Mesenchymal stem cell (in vitro differentiated cells and primary cell): ENCODE data around the gene CELSR1.

Experiments used
- DNase-seq: peaks from one replicate; pipeline ENCODE4 v3.0.0-alpha.2; 2013
- H2AFZ ChIP-seq: one replicate; pipeline ENCODE4 v1.6.1; 2013; ENCODE audit warnings: low read depth, mild to moderate bottlenecking, control low read depth, inconsistent platforms, low read length, moderate library complexity
- H2AK5ac ChIP-seq: 2 replicates; pipeline ENCODE4 v1.6.1; 2013; ENCODE audit warnings: low read length, moderate library complexity, mild to moderate bottlenecking, inconsistent platforms; ENCODE audit not compliant: severe bottlenecking
- H2BK120ac ChIP-seq: one replicate; pipeline ENCODE4 v1.6.1; 2013; ENCODE audit warnings: low read depth, mild to moderate bottlenecking, inconsistent platforms, low read length, moderate library complexity
- H2BK12ac ChIP-seq, 2 experiments: one replicate each; pipeline ENCODE4 v1.6.1; 2013; ENCODE audit warnings: inconsistent platforms in 2 of 2, low read length in 2 of 2, mild to moderate bottlenecking in 2 of 2, moderate library complexity in 2 of 2, control low read depth in 1 of 2
- H2BK15ac ChIP-seq: one replicate; pipeline ENCODE4 v1.6.1; 2013; ENCODE audit warnings: mild to moderate bottlenecking, low read depth, inconsistent platforms; ENCODE audit not compliant: poor library complexity, severe bottlenecking
- H2BK5ac ChIP-seq: 2 replicates; pipeline ENCODE4 v1.6.1; 2013; ENCODE audit warnings: low read depth, mild to moderate bottlenecking, low read length, control low read depth, inconsistent platforms; ENCODE audit not compliant: poor library complexity, severe bottlenecking
- H3K14ac ChIP-seq, 2 experiments: one replicate each; pipeline ENCODE4 v1.6.1; 2013; ENCODE audit warnings: inconsistent platforms in 2 of 2, low read length in 2 of 2, control low read depth in 1 of 2, mild to moderate bottlenecking in 1 of 2, moderate library complexity in 1 of 2
- H3K18ac ChIP-seq, 2 experiments: one replicate each; pipeline ENCODE4 v1.6.1; 2013; ENCODE audit warnings: inconsistent platforms in 2 of 2, low read length in 2 of 2, control low read depth in 1 of 2, low read depth in 1 of 2, mild to moderate bottlenecking in 1 of 2
- H3K23ac ChIP-seq, 2 experiments: one replicate each; pipeline ENCODE4 v1.6.1; 2013; ENCODE audit warnings: inconsistent platforms in 2 of 2, low read length in 2 of 2, mild to moderate bottlenecking in 2 of 2, moderate library complexity in 2 of 2, control low read depth in 1 of 2
- H3K27ac ChIP-seq: 2 replicates; pipeline ENCODE4 v1.5.1; 2013; ENCODE audit warnings: mild to moderate bottlenecking, moderate library complexity, low read length, control low read depth, inconsistent platforms; ENCODE audit not compliant: poor library complexity, severe bottlenecking
- H3K27me3 ChIP-seq, 2 experiments: 2 replicates each; pipeline versions ENCODE4 v1.6.1 to v1.7.0; 2013; ENCODE audit warnings: low read length in 2 of 2, mild to moderate bottlenecking in 2 of 2, moderate library complexity in 2 of 2, control low read depth in 1 of 2, inconsistent platforms in 1 of 2; ENCODE audit not compliant: control insufficient read depth in 1 of 2, insufficient read depth in 1 of 2
- H3K36me3 ChIP-seq, 2 experiments: 2 replicates each; pipeline versions ENCODE4 v1.6.1 to v1.7.0; 2013; ENCODE audit warnings: low read length in 2 of 2, control low read depth in 1 of 2, inconsistent platforms in 1 of 2, low read depth in 1 of 2, mild to moderate bottlenecking in 1 of 2; ENCODE audit not compliant: insufficient read depth in 2 of 2, control insufficient read depth in 1 of 2
- H3K4ac ChIP-seq, 2 experiments: one replicate each; pipeline ENCODE4 v1.6.1; 2013; ENCODE audit warnings: inconsistent platforms in 2 of 2, low read length in 2 of 2, mild to moderate bottlenecking in 2 of 2, moderate library complexity in 2 of 2, control low read depth in 1 of 2, low read depth in 1 of 2
- H3K4me1 ChIP-seq: 2 replicates; pipeline ENCODE4 v1.6.1; 2013; ENCODE audit warnings: low read depth, low read length, control low read depth; ENCODE audit not compliant: control insufficient read depth, insufficient read depth
- H3K4me2 ChIP-seq: 2 replicates; pipeline ENCODE4 v1.6.1; 2013; ENCODE audit warnings: low read length, mild to moderate bottlenecking, inconsistent platforms; ENCODE audit not compliant: poor library complexity, severe bottlenecking
- H3K4me3 ChIP-seq, 2 experiments: 2 replicates each; pipeline versions ENCODE4 v1.5.1 to v1.7.0; 2013; ENCODE audit warnings: low read length in 2 of 2, mild to moderate bottlenecking in 2 of 2, control low read depth in 1 of 2, low read depth in 1 of 2; ENCODE audit not compliant: insufficient read depth in 1 of 2
- H3K79me1 ChIP-seq: replicated peaks from 2 replicates; pipeline ENCODE4 v1.6.1; 2013; ENCODE audit warnings: mild to moderate bottlenecking, control low read depth, low read length, inconsistent platforms; ENCODE audit not compliant: poor library complexity, severe bottlenecking
- H3K9ac ChIP-seq: 2 replicates; pipeline ENCODE4 v1.7.0; 2013; ENCODE audit warnings: mild to moderate bottlenecking, low read length, moderate library complexity
- H3K9me3 ChIP-seq: 2 replicates; pipeline ENCODE4 v1.7.0; 2013; ENCODE audit warnings: mild to moderate bottlenecking, low read length; ENCODE audit not compliant: control insufficient read depth
- H4K8ac ChIP-seq: one replicate; pipeline ENCODE4 v1.6.1; 2013; ENCODE audit warnings: inconsistent platforms, mild to moderate bottlenecking, low read length, moderate library complexity
- H4K91ac ChIP-seq: one replicate; pipeline ENCODE4 v1.6.1; 2013; ENCODE audit warnings: mild to moderate bottlenecking, low read length, inconsistent platforms
- WGBS: methylation state at CpG from one replicate; pipeline ENCODE4 v1.1.7; 2013; ENCODE audit warnings: mixed read lengths; 5-methylcytosine and 5-hydroxymethylcytosine counted together

The CELSR1 gene

GRCh38 chr22:46569848-46570695 is 32.7 kb upstream of the CELSR1 start:
- no peaks in the 10 kb centered on the region for H3K4me1 ChIP-seq
- peaks cover 16% of the 10 kb centered on the region for H3K9me3 ChIP-seq
- H3K18ac ChIP-seq: no peak overlapping the region
- H4K8ac ChIP-seq: no peak overlapping the region
- H3K4ac ChIP-seq: no peak overlapping the region
- WGBS: 84% methylated on average over 17 of the region's 17 CpGs
- no peak overlapping the region for H2BK120ac ChIP-seq
- H3K79me1 ChIP-seq: no peaks in the 10 kb centered on the region
- peaks cover 4 to 5% of the 10 kb centered on the region in 2 experiments for H3K27me3 ChIP-seq
- H4K91ac ChIP-seq: no peak overlapping the region
- H2BK12ac ChIP-seq: no peak overlapping the region
- no peak overlapping the region for H3K4me3 ChIP-seq
- no peak overlapping the region for H2BK15ac ChIP-seq
- no peaks in the 10 kb centered on the region for H3K36me3 ChIP-seq
- no peak overlapping the region for H3K9ac ChIP-seq
- no peak overlapping the region for H2AK5ac ChIP-seq
- no peak overlapping the region for H2BK5ac ChIP-seq
- H3K4me2 ChIP-seq: no peak overlapping the region
- no peak overlapping the region for H3K27ac ChIP-seq
- H2AFZ ChIP-seq: no peak overlapping the region
- H3K23ac ChIP-seq: no peak overlapping the region
- no peak overlapping the region for H3K14ac ChIP-seq
- DNase-seq: no peak

- H3K9me3 ChIP-seq: peaks cover 16% of the 10 kb centered on the region
- H3K4me3 ChIP-seq: no peak overlapping the region
- H3K4me1 ChIP-seq: peaks cover 1% of the 10 kb centered on the region
- H4K8ac ChIP-seq: no peak overlapping the region
- H4K91ac ChIP-seq: no peak overlapping the region
- H3K23ac ChIP-seq: no peak overlapping the region
- no peak overlapping the region for H2BK12ac ChIP-seq
- H3K36me3 ChIP-seq: no peaks in the 10 kb centered on the region
- DNase-seq: no peak
- no peaks in the 10 kb centered on the region for H3K79me1 ChIP-seq
- H2BK120ac ChIP-seq: no peak overlapping the region
- H3K18ac ChIP-seq: no peak overlapping the region
- no peak overlapping the region for H3K4me2 ChIP-seq
- no peak overlapping the region for H2BK5ac ChIP-seq
- no peak overlapping the region for H3K27ac ChIP-seq
- peaks cover 0 to 5% of the 10 kb centered on the region in 2 experiments for H3K27me3 ChIP-seq
- no peak overlapping the region for H2AK5ac ChIP-seq
- H3K9ac ChIP-seq: no peak overlapping the region
- no peak overlapping the region for H3K4ac ChIP-seq
- H3K14ac ChIP-seq: no peak overlapping the region
- WGBS: 86% methylated on average over 23 of the region's 23 CpGs
- H2AFZ ChIP-seq: no peak overlapping the region
- no peak overlapping the region for H2BK15ac ChIP-seq
These were observed 31.8 kb upstream of the CELSR1 start for GRCh38 chr22:46569055-46569847.

- Histone ChIP-seq H2AK5ac (no peak overlapping the region), H3K9ac (no peak overlapping the region), H4K8ac (no peak overlapping the region), H3K4ac (no peak overlapping the region), H3K9me3 (peaks cover 16% of the 10 kb centered on the region), H2BK120ac (no peak overlapping the region), H3K27ac (no peak overlapping the region), H3K36me3 (no peaks in the 10 kb centered on the region), H2BK12ac (no peak overlapping the region), H3K4me3 (no peak overlapping the region), H4K91ac (no peak overlapping the region), H3K4me2 (no peak overlapping the region), H2BK5ac (no peak overlapping the region), H3K4me1 (peaks cover 11% of the 10 kb centered on the region), H3K79me1 (no peaks in the 10 kb centered on the region), H3K23ac (no peak overlapping the region), H3K27me3 (peaks cover 0 to 5% of the 10 kb centered on the region in 2 experiments), H2AFZ (no peak overlapping the region), H3K14ac (no peak overlapping the region), H3K18ac (no peak overlapping the region), H2BK15ac (no peak overlapping the region)
- no peak for DNase-seq
- 63% methylated on average over 7 of the region's 7 CpGs for WGBS
These were observed 30.8 kb upstream of the CELSR1 start for GRCh38 chr22:46568102-46568809.

GRCh38 chr22:46567471-46567870 is 30.1 kb upstream of the CELSR1 start:
- no peak overlapping the region for H3K4me2 ChIP-seq
- no peak overlapping the region for H3K23ac ChIP-seq
- DNase-seq: no peak
- no peak overlapping the region for H2BK15ac ChIP-seq
- no peak overlapping the region for H2AFZ ChIP-seq
- no peak overlapping the region for H4K8ac ChIP-seq
- no peak overlapping the region for H2BK120ac ChIP-seq
- peaks cover 0 to 5% of the 10 kb centered on the region in 2 experiments for H3K27me3 ChIP-seq
- 95% methylated on average over 1 of the region's 1 CpG for WGBS
- no peaks in the 10 kb centered on the region for H3K36me3 ChIP-seq
- H3K14ac ChIP-seq: no peak overlapping the region
- H3K18ac ChIP-seq: no peak overlapping the region
- H3K4ac ChIP-seq: no peak overlapping the region
- H3K79me1 ChIP-seq: no peaks in the 10 kb centered on the region
- peaks cover 16% of the 10 kb centered on the region for H3K9me3 ChIP-seq
- H3K4me1 ChIP-seq: peaks cover 11% of the 10 kb centered on the region
- H4K91ac ChIP-seq: no peak overlapping the region
- no peak overlapping the region for H3K9ac ChIP-seq
- H2BK12ac ChIP-seq: no peak overlapping the region
- H2AK5ac ChIP-seq: no peak overlapping the region
- no peak overlapping the region for H3K4me3 ChIP-seq
- no peak overlapping the region for H3K27ac ChIP-seq
- no peak overlapping the region for H2BK5ac ChIP-seq
